PFSK-1 (cell line): ENCODE data around the gene USP9X.

ENCODE experiments used
- FOXP2 ChIP-seq: optimal IDR thresholded peaks from 2 replicates; pipeline ENCODE3; 2011; ENCODE audit warnings: borderline replicate concordance, control low read depth, inconsistent platforms; ENCODE audit not compliant: insufficient read depth; ENCODE audit errors: extremely low read length, extremely low read depth
- POLR2AphosphoS5 ChIP-seq: IDR thresholded peaks from 2 replicates; pipeline ENCODE4 v1.6.1; 2012; ENCODE audit warnings: low read depth, mild to moderate bottlenecking, control low read depth, low read length, moderate library complexity
- SIN3A ChIP-seq: IDR thresholded peaks from 2 replicates; pipeline ENCODE4 v1.6.1; 2012; ENCODE audit warnings: mild to moderate bottlenecking, low read length, moderate library complexity, borderline replicate concordance; ENCODE audit not compliant: insufficient read depth
- TAF1 ChIP-seq: IDR thresholded peaks from 2 replicates; pipeline ENCODE4 v1.6.1; 2012; ENCODE audit warnings: low read length, control low read depth, borderline replicate concordance; ENCODE audit not compliant: insufficient read depth
- TF ChIP-seq, protein P1 (sequence below), 2 experiments: IDR thresholded peaks; 2 replicates each; pipeline versions ENCODE4 v1.6.1 to v1.8.0; 2011 to 2012; ENCODE audit warnings: low read depth in 2 of 2, low read length in 2 of 2, control low read depth in 1 of 2, inconsistent platforms in 1 of 2, mild to moderate bottlenecking in 1 of 2, moderate library complexity in 1 of 2; ENCODE audit not compliant: insufficient read depth in 1 of 2

USP9X gene

GRCh38 chrX:41200785-41201184 is 115.5 kb downstream of the USP9X start:
- no peak for TF ChIP-seq FOXP2

DNA sequence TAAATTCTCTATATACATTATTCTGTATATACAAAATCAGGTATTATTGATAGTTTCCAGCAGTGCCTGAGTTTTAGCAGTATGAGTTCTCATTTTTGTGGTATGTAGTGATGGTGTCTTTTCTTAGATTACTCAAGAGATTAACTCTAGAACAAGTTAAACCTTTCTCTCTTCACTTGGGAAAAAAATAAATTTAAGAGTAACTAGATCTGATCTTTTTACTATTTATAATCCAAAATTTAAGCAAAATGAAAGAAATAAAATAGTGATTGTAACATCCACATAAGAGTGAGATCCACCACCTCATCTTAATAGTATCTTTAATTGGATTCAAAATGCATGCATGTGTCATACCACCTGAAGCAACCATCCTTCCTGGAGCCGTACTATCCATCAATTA is 124.6 kb downstream of the USP9X start:
- TF ChIP-seq FOXP2 (no peak), TAF1 (no peak), SIN3A (no peak), POLR2AphosphoS5 (no peak)
- TF ChIP-seq, protein P1, sequence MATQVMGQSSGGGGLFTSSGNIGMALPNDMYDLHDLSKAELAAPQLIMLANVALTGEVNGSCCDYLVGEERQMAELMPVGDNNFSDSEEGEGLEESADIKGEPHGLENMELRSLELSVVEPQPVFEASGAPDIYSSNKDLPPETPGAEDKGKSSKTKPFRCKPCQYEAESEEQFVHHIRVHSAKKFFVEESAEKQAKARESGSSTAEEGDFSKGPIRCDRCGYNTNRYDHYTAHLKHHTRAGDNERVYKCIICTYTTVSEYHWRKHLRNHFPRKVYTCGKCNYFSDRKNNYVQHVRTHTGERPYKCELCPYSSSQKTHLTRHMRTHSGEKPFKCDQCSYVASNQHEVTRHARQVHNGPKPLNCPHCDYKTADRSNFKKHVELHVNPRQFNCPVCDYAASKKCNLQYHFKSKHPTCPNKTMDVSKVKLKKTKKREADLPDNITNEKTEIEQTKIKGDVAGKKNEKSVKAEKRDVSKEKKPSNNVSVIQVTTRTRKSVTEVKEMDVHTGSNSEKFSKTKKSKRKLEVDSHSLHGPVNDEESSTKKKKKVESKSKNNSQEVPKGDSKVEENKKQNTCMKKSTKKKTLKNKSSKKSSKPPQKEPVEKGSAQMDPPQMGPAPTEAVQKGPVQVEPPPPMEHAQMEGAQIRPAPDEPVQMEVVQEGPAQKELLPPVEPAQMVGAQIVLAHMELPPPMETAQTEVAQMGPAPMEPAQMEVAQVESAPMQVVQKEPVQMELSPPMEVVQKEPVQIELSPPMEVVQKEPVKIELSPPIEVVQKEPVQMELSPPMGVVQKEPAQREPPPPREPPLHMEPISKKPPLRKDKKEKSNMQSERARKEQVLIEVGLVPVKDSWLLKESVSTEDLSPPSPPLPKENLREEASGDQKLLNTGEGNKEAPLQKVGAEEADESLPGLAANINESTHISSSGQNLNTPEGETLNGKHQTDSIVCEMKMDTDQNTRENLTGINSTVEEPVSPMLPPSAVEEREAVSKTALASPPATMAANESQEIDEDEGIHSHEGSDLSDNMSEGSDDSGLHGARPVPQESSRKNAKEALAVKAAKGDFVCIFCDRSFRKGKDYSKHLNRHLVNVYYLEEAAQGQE (IDR thresholded peaks at IDR 0.05; ENCODE audit: insufficient read depth in 1 of 2, low read depth in 2 of 2, low read length in 2 of 2) = no peak

DNA sequence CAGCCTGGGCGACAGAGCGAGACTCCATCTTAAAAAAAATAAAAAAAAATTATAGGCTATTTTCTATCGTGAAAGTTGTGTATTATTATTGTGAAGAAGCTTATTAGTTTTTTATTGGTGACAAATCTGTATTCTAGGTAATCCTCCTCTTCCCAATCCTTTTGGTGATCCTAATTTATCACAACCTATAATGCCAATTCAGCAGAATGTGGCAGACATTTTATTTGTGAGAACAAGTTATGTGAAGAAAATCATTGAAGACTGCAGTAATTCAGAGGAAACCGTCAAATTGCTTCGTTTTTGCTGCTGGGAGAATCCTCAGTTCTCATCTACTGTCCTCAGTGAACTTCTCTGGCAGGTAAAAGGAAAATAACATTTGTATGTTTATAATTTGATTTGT is 139.4 kb downstream of the USP9X start:
- TF ChIP-seq SIN3A (no peak), POLR2AphosphoS5 (no peak), FOXP2 (no peak), TAF1 (no peak)
- TF ChIP-seq, protein P1 (IDR thresholded peaks at IDR 0.05; ENCODE audit: insufficient read depth in 1 of 2, low read depth in 2 of 2, low read length in 2 of 2) = no peak

DNA sequence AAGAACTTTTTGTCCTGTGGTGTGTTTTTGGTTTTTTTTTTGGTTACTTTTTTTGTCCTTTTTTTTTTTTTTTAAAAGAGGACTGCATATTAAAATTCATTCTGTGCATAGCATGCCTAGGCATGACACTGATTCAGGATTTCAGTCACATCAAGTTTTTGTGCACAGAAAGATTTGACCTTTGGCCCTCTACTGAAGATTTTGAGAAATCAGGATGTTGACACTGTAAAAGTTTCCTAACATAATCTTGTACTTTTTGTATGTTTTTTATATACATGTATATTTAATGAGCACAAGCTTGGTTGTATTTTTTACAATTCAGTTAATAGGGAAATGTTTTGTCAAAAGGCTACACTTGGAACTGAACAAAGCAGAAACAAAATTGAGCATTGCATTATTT is 148.7 kb downstream of the USP9X start:
- TF ChIP-seq, protein P1 (IDR thresholded peaks at IDR 0.05; ENCODE audit: insufficient read depth in 1 of 2, low read depth in 2 of 2, low read length in 2 of 2) = no peak
- TF ChIP-seq POLR2AphosphoS5 = no peak
- no peak for TF ChIP-seq TAF1
- no peak for TF ChIP-seq SIN3A
- no peak for TF ChIP-seq FOXP2

DNA sequence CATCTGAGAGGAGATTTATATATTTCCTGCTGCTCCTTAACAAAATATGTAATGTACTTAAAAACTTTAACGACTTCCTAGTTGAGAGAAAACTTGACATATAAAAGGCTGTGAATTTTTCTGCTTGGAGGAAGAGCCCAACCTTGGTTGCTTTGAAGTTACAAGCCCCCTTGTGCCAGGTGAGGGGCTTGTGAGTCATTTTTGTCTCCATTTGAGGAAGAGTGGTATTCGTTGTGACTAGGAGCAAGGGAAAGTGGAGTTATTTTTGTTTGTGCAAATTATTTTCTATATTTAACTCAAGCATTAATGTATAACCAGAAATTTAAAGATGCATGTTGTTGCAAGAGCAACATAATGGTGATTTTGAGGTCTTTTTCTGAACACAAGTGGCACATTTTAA is 149.7 kb downstream of the USP9X start:
- no peak for TF ChIP-seq TAF1
- no peak for TF ChIP-seq SIN3A
- no peak for TF ChIP-seq POLR2AphosphoS5
- TF ChIP-seq, protein P1 (IDR thresholded peaks at IDR 0.05; ENCODE audit: insufficient read depth in 1 of 2, low read depth in 2 of 2, low read length in 2 of 2) = no peak
- no peak for TF ChIP-seq FOXP2
